HepG2 (cell line): ENCODE results near the gene PDE2A. TPM values are rescaled to one million over a fixed set of nuclear protein-coding genes. Genes with fewer than 3 reads are reported as not detected.

Source experiments
- ATAC-seq: fragments of 200-7000 bp; cut with Tn5 transposase; 3 replicates; pipeline ENCODE4 v1.9.1; 2020; ENCODE audit warnings: mild to moderate bottlenecking, moderate library complexity
- BruUV-seq: library from RNA; stranded (reverse); fragments of 400-500 nt; replicated peaks from 2 replicates; lab custom pipeline; 2021; lab: Mats Ljungman, UMichigan
- CTCF ChIA-PET: fragments of 300-600 bp; formaldehyde crosslinking; extraction: SDS; loops from one replicate; lab custom pipeline; 2021; ENCODE audit warnings: low total read pairs, inconsistent platforms, low intra/inter-chr PET ratio; lab: Yijun Ruan, JAX
- POLR2A ChIA-PET: fragments of 350-600 bp; sonication (Branson Sonifier 250); formaldehyde crosslinking; loops from one replicate; lab custom pipeline; 2020; ENCODE audit warnings: antibody characterized with exemption, inconsistent platforms; lab: Yijun Ruan, JAX
- DNase-seq: peaks from one replicate; pipeline ENCODE4 v3.0.0-alpha.2; 2015; ENCODE audit warnings: low spot score
- FAIRE-seq: peaks from 3 replicates; lab custom pipeline; 2011; peaks lifted over from hg19 to GRCh38; lab: Jason Lieb, UNC
- H2AFZ ChIP-seq: one replicate; pipeline ENCODE4 v1.6.1; 2011; ENCODE audit warnings: low read length, inconsistent platforms
- H3K27ac ChIP-seq: fragments of 300-600 bp; 3 replicates; pipeline ENCODE4 v1.8.0; 2011; ENCODE audit warnings: mixed run types, mild to moderate bottlenecking, mixed read lengths, low read length, inconsistent platforms; ENCODE audit not compliant: insufficient read depth; ENCODE audit errors: extremely low read length
- H3K27me3 ChIP-seq, 2 experiments: fragments of 200-600 bp in 1 of 2; 2 replicates in 1 of 2; 3 replicates in 1 of 2; pipeline versions ENCODE4 v1.6.0 to v1.8.0; 2011; ENCODE audit warnings: low read length in 2 of 2, mild to moderate bottlenecking in 2 of 2, moderate library complexity in 2 of 2, inconsistent platforms in 1 of 2; ENCODE audit not compliant: insufficient read depth in 2 of 2, control insufficient read depth in 1 of 2
- H3K36me3 ChIP-seq, 2 experiments: fragments of 200-600 bp in 1 of 2; replicated peaks in 1 of 2; 2 replicates in 1 of 2; 3 replicates in 1 of 2; pipeline versions ENCODE4 v1.5.1 to v1.8.0; 2011; ENCODE audit warnings: low read length in 2 of 2, inconsistent platforms in 1 of 2; ENCODE audit not compliant: insufficient read depth in 2 of 2, control insufficient read depth in 1 of 2
- H3K4me1 ChIP-seq: 2 replicates; pipeline ENCODE4 v1.5.1; 2012; ENCODE audit warnings: low read length, inconsistent platforms; ENCODE audit not compliant: insufficient read depth
- H3K4me2 ChIP-seq: 2 replicates; pipeline ENCODE4 v1.6.0; 2011; ENCODE audit warnings: low read depth, low read length, inconsistent platforms
- H3K4me3 ChIP-seq, 3 experiments: fragments of 200-600 bp in 1 of 3; sonication (generic), shearing (Covaris generic) in 1 of 3; replicated peaks in 1 of 3; 2 replicates each; pipeline ENCODE4 v1.5.1; 2011 to 2016; ENCODE audit warnings: low read length in 3 of 3, inconsistent platforms in 2 of 3, low read depth in 2 of 3, mild to moderate bottlenecking in 2 of 3, control low read depth in 1 of 3, mixed read lengths in 1 of 3; ENCODE audit not compliant: insufficient read depth in 1 of 3
- H3K79me2 ChIP-seq: one replicate; pipeline ENCODE4 v1.6.1; 2011; ENCODE audit warnings: low read length, inconsistent platforms; ENCODE audit not compliant: insufficient read depth
- H3K9ac ChIP-seq: 2 replicates; pipeline ENCODE4 v1.6.0; 2011; ENCODE audit warnings: mild to moderate bottlenecking, low read depth, low read length, inconsistent platforms; ENCODE audit not compliant: insufficient read depth
- H3K9me3 ChIP-seq: 2 replicates; pipeline ENCODE4 v1.5.1; 2012; ENCODE audit warnings: mild to moderate bottlenecking, low read length
- H4K20me1 ChIP-seq: 2 replicates; pipeline ENCODE4 v1.6.0; 2011; ENCODE audit warnings: inconsistent platforms, mild to moderate bottlenecking, low read length, moderate library complexity; ENCODE audit not compliant: insufficient read depth
- CHD4 ChIP-seq: fragments of 200-600 bp; sonication (generic); IDR thresholded peaks from 2 replicates; pipeline ENCODE4 v1.7.0; 2017; ENCODE audit warnings: mild to moderate bottlenecking, low read length, borderline replicate concordance
- ELF3 ChIP-seq: IDR thresholded peaks from 2 replicates; pipeline ENCODE4 v1.6.1; 2016; ENCODE audit warnings: missing genetic modification reagents, missing compliant biosample characterization
- EZH2 ChIP-seq: conservative IDR thresholded peaks from 2 replicates; pipeline ENCODE4 v1.6.1; 2012; ENCODE audit warnings: mild to moderate bottlenecking, low read depth, low read length, moderate library complexity
- GLI4 ChIP-seq: sonication (generic); formaldehyde crosslinking; IDR thresholded peaks from 2 replicates; pipeline ENCODE4 v1.5.1; 2020; ENCODE audit warnings: missing genetic modification reagents, mild to moderate bottlenecking, moderate library complexity, borderline replicate concordance
- HOXA5 ChIP-seq: sonication (generic); formaldehyde crosslinking; IDR thresholded peaks from 2 replicates; pipeline ENCODE4 v1.4.0; 2020; ENCODE audit warnings: missing genetic modification reagents
- PCBP1 ChIP-seq: fragments of 200-400 bp; formaldehyde crosslinking; IDR thresholded peaks from 2 replicates; pipeline ENCODE4 v1.6.1; 2017; ENCODE audit warnings: mild to moderate bottlenecking, low read depth, low read length, borderline replicate concordance
- XRCC5 ChIP-seq: fragments of 200-400 bp; formaldehyde crosslinking; optimal IDR thresholded peaks from 2 replicates; pipeline ENCODE3; 2017; ENCODE audit warnings: mild to moderate bottlenecking, low read length
- WGBS: methylation state at CpG from one replicate; pipeline ENCODE4 v1.1.6; 2017; ENCODE audit warnings: low lambda C conversion rate; 5-methylcytosine and 5-hydroxymethylcytosine counted together
- in situ Hi-C: cut with HindIII; loops from 2 replicates; pipeline ENCODE4 v1.10.0; 2017; ENCODE audit warnings: low pct_unique_long_range_greater_than_20kb; ENCODE audit not compliant: extremely low pct_ligation_motif_present
- intact Hi-C: fragments of 100-400 bp; cut with micrococcal nuclease; formaldehyde crosslinking; loops from one replicate; pipeline ENCODE4 v1.10.0; 2022; ENCODE audit not compliant: unreplicated experiment
- polyA plus RNA-seq, 8 experiments: library from polyadenylated mRNA; depleted of rRNA in 3 of 8; stranded (reverse) in 7 of 8; unstranded in 1 of 8; fragments of >200 nt; fragmentation: Illumina TruSeq in 4 of 8; extraction: Trizol in 4 of 8; gene quantifications; 2 replicates each; pipeline versions ENCODE4 v1.2.1 to v1.2.3, GENCODE V29; 2011 to 2016; ENCODE audit warnings: low read depth in 4 of 8, missing spikeins in 1 of 8, mixed read lengths in 1 of 8; ENCODE audit not compliant: insufficient read depth in 1 of 8
- total RNA-seq, 5 experiments: library from RNA; depleted of rRNA; stranded (reverse); fragments of >200 nt; fragmentation: Illumina TruSeq; extraction: Trizol; gene quantifications; 2 replicates each; pipeline ENCODE4 v1.2.3, GENCODE V29; 2016; ENCODE audit warnings: low read depth in 1 of 5

The PDE2A gene
- total and polyA plus RNA-seq, 2 of the 13 experiments (the other 11 are each of a cell fraction or from before 2014, with no cell fraction given): 3.1 TPM; not detected in 1

- no peak for ATAC-seq
- Histone ChIP-seq H2AFZ (no peak overlapping the region), H3K4me2 (no peak overlapping the region), H3K9me3 (no peaks in the 10 kb centered on the region), H3K27me3 (peaks cover 30 to 94% of the 10 kb centered on the region in 2 experiments), H3K27ac (no peak overlapping the region), H3K4me1 (no peaks in the 10 kb centered on the region), H4K20me1 (no peaks in the 10 kb centered on the region), H3K4me3 (no peak overlapping the region), H3K79me2 (no peaks in the 10 kb centered on the region), H3K36me3 (no peaks in the 10 kb centered on the region), H3K9ac (no peak overlapping the region)
- DNase-seq: no peak
- 4% methylated on average over 3 of the region's 3 CpGs for WGBS
- in situ Hi-C loops (no loop called here), intact Hi-C loops (no loop called here)
- no peak for TF ChIP-seq PCBP1
- no peak for TF ChIP-seq ELF3 (CRISPR knock-in tag)
- no peak for TF ChIP-seq XRCC5
- BruUV-seq: no TSS peak
- CTCF ChIA-PET: no interaction called here
- POLR2A ChIA-PET: no interaction called here
- no peak for FAIRE-seq
Measured at GRCh38 chr11:72636376-72636775, 37.8 kb downstream of the PDE2A start.

DNA sequence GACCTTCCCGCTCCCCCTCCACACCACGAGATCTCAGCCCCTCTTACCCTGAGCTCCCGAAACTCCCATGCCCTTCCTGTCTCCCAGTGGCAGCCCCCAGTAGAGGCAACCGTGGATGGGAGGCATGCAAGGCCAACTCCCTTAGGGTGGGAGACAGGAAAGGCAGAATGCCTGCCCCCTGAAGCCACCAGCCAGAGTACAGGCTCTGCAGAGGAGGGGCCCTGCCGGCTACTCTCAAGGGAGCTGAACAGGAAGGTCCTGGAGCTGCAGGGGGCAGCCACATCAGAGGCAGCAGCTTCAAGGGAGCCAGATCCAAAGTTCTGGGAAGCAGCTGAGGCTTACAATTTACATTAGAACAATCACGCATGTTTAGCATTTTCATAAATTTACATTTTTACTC lies 38.3 kb downstream of the PDE2A start:
- Histone ChIP-seq H3K27ac (no peak overlapping the region), H3K79me2 (no peaks in the 10 kb centered on the region), H3K9ac (no peak overlapping the region), H3K27me3 (peaks cover 28 to 94% of the 10 kb centered on the region in 2 experiments), H3K36me3 (no peaks in the 10 kb centered on the region), H3K4me2 (no peak overlapping the region), H3K4me1 (no peaks in the 10 kb centered on the region), H3K9me3 (no peaks in the 10 kb centered on the region), H3K4me3 (no peak overlapping the region), H2AFZ (no peak overlapping the region), H4K20me1 (no peaks in the 10 kb centered on the region)
- DNase-seq (no peak), FAIRE-seq (no peak), ATAC-seq (no peak)
- no TSS peak for BruUV-seq
- intact Hi-C loops: no loop called here
- WGBS: 23% methylated on average over 6 of the region's 6 CpGs
- in situ Hi-C loops: no loop called here
- TF ChIP-seq EZH2 (peak; percentile 2; the same call in 1 of the 2 replicates), HOXA5 (CRISPR knock-in tag) (no peak), GLI4 (no peak), CHD4 (no peak)
- CTCF ChIA-PET: no interaction called here
- POLR2A ChIA-PET: no interaction called here
